ENCODE results near the gene PRKACB.

The PRKACB gene

GRCh38 chr1:84202126-84202525 is 58.1 kb downstream of the PRKACB start:
- Histone ChIP-seq H3K79me2 (no peaks in the 10 kb centered on the region), H3K9me3 (ENCODE audit: control insufficient read depth, low read length) (no peaks in the 10 kb centered on the region), H3K36me3 (ENCODE audit: control insufficient read depth, insufficient read depth, low read length) (no peaks in the 10 kb centered on the region), H3K4me1 (no peaks in the 10 kb centered on the region), H3K27ac (no peak overlapping the region), H3K27me3 (ENCODE audit: control insufficient read depth, insufficient read depth, low read length) (no peaks in the 10 kb centered on the region), H2AFZ (no peak overlapping the region), H3K9ac (no peak overlapping the region), H3K4me2 (ENCODE audit: low read length) (no peak overlapping the region), H3K4me3 (ENCODE audit: low read depth, low read length) (no peak overlapping the region)
- TF ChIP-seq CTCF (IDR thresholded peaks at IDR 0.05) = no peak

GRCh38 chr1:84206375-84206774 is 62.3 kb downstream of the PRKACB start:
- no peak overlapping the region for H2AFZ ChIP-seq
- H3K27me3 ChIP-seq (ENCODE audit: control insufficient read depth, insufficient read depth, low read length) = no peaks in the 10 kb centered on the region
- no peaks in the 10 kb centered on the region for H3K9me3 ChIP-seq (ENCODE audit: control insufficient read depth, low read length)
- H3K4me1 ChIP-seq = no peaks in the 10 kb centered on the region
- H3K79me2 ChIP-seq = no peaks in the 10 kb centered on the region
- H3K4me2 ChIP-seq (ENCODE audit: low read length) = no peak overlapping the region
- H3K27ac ChIP-seq = no peak overlapping the region
- H3K9ac ChIP-seq = no peak overlapping the region
- no peaks in the 10 kb centered on the region for H3K36me3 ChIP-seq (ENCODE audit: control insufficient read depth, insufficient read depth, low read length)
- no peak overlapping the region for H3K4me3 ChIP-seq (ENCODE audit: low read depth, low read length)
- no peak for TF ChIP-seq CTCF (IDR thresholded peaks at IDR 0.05)

GRCh38 chr1:84208935-84209334 is 64.9 kb downstream of the PRKACB start:
- H3K27ac ChIP-seq = no peak overlapping the region
- H3K9me3 ChIP-seq (ENCODE audit: control insufficient read depth, low read length) = no peaks in the 10 kb centered on the region
- H3K4me2 ChIP-seq (ENCODE audit: low read length) = no peak overlapping the region
- TF ChIP-seq CTCF (IDR thresholded peaks at IDR 0.05) = no peak
- H3K4me3 ChIP-seq (ENCODE audit: low read depth, low read length) = no peak overlapping the region
- H3K4me1 ChIP-seq = no peaks in the 10 kb centered on the region
- no peaks in the 10 kb centered on the region for H3K79me2 ChIP-seq
- H3K36me3 ChIP-seq (ENCODE audit: control insufficient read depth, insufficient read depth, low read length) = no peaks in the 10 kb centered on the region
- no peaks in the 10 kb centered on the region for H3K27me3 ChIP-seq (ENCODE audit: control insufficient read depth, insufficient read depth, low read length)
- H3K9ac ChIP-seq = no peak overlapping the region
- H2AFZ ChIP-seq = no peak overlapping the region

GRCh38 chr1:84214115-84214956 is 70.3 kb downstream of the PRKACB start:
- no peaks in the 10 kb centered on the region for H3K9me3 ChIP-seq (ENCODE audit: control insufficient read depth, low read length)

More at GRCh38 chr1:84214115-84214956, 70.3 kb downstream of the PRKACB start:
- Histone ChIP-seq H3K4me3 (ENCODE audit: low read depth, low read length) (no peak overlapping the region), H3K79me2 (no peaks in the 10 kb centered on the region), H3K9ac (no peak overlapping the region), H3K27me3 (ENCODE audit: control insufficient read depth, insufficient read depth, low read length) (no peaks in the 10 kb centered on the region), H3K27ac (no peak overlapping the region), H3K36me3 (ENCODE audit: control insufficient read depth, insufficient read depth, low read length) (no peaks in the 10 kb centered on the region), H2AFZ (no peak overlapping the region), H3K4me1 (no peaks in the 10 kb centered on the region), H3K4me2 (ENCODE audit: low read length) (no peak overlapping the region)
- no peak for TF ChIP-seq CTCF (IDR thresholded peaks at IDR 0.05)

All from parathyroid adenoma (tissue), 2 donors.